GM21786 (cell line): ENCODE data around the gene CSN2.
"Not testable (repeated sequence)": the region's sequence is repeated elsewhere in the genome, so short reads cannot be mapped to it uniquely, and the experiment has no call there.

Experiments
- ATAC-seq: cut with Tn5 transposase; IDR thresholded peaks from one replicate; pipeline ENCODE4 v1.9.1; 2021; ENCODE audit not compliant: unreplicated experiment

Gene CSN2, protein sequence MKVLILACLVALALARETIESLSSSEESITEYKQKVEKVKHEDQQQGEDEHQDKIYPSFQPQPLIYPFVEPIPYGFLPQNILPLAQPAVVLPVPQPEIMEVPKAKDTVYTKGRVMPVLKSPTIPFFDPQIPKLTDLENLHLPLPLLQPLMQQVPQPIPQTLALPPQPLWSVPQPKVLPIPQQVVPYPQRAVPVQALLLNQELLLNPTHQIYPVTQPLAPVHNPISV

DNA sequence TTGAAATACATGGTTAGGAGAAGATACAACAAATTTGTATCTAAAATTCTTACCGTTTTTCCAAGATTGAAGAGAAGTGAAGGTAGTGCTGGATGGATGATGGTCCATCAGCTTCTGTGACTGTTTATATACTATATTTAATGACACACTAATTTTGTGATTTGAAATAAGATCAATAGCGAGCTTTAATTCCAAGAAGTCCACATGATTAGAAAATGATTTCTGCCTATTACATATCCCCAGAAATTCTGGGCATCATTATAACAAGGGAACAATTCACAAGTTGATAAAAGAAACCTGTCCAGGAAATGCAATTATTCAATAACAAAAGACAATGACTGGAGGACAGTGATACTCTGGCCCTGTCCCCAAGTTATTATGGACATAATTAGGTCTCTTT is at the start of gene CSN2:
Gene CSN2, minus strand, starts transcription at position 101 of the 400 bp plus-strand sequence. CDS start 4,733 bp downstream, outside the sequence.
- ATAC-seq: no peak

DNA sequence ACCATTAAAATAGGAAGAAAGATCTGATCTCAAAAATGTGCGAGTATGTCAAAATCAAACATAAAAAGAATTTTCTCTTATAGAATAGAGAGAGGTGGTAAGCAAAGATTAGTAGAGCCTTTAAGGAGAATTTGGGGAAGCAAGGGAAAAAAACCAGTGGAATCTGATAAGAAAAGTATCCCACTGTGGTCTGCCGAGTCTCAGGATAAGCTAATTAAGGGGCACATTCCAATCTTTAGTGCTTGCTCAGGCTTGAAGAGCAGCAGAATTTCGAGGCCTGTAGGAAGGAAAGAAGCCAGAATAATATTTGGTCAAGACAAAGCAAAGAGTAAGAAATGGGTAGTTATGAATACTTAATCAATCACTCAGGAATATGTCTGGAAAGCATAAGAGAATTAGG is 43.2 kb upstream of the CSN2 start:
- ATAC-seq: no peak

DNA sequence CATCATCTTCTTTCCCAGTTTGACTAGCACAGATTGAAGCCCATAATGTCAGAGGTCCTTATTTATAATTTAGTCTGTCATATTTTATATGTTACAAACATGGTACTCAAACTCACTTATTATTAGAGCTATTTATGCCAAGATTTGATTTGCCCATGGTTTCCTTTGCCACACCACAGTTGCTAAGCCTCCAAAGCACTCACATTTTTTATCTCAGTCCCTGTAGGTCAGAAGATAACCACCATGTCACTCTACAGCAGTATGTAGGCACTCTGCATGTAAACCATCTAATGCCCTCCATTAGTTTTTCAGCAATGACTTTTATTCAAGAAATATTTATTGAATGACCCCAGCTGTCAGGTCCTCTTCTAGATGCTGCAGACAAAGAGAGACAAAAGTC is 37.0 kb upstream of the CSN2 start:
- no peak for ATAC-seq

DNA sequence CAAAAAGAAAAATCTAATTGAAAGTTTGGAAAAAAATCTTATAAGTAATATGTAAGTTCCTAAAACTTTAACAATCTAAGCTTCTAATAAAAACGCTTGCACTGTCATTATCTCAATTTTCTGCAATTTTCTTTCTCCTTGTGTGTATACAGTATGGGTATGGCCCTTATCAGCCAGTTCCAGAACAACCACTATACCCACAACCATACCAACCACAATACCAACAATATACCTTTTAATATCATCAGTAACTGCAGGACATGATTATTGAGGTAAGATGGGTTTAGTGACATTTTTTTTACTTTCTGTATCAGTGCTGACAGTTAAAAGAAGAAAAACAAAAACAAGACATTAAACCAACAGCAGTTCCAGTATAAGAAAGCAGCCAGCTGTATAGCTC is 35.2 kb upstream of the CSN2 start:
- ATAC-seq: no peak

DNA sequence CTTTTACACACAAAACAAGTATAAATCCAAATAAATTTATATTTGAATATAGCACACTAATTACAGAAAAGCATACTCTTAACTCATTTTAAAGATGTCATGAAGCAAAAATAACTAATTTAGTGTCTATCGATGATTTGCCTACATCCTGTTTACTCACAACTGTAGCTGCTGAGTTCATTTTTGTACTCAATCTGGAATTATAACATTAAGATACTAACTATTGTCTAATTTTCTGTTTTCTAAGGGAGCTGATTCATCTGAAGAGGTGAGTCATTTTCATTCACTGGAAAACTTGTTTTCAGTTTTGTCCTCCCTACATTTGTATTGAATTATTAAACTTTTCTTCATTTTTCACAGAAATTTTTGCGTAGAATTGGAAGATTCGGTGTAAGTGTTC is 33.9 kb upstream of the CSN2 start:
- ATAC-seq: no peak

DNA sequence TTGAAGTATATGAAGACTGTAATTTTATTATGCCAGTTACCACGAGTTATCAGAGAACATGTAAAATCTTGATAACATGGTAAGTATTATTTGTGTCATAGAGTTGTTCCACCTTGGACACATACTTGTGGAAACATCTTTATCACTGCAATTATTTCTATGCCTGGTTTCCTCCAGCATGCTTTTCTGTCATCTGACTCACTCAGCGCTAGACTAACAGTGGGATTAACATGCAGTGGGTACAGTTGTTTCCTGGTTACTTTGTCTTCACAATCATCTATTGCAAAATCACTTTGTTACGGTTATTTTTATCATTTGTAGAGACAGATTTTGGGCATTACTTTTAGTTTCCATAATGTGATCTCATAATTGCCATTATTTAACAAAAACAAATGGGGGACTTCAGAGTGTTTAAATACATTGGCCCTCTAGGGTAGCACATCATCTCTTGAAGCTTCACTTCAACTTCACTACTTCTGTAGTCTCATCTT is 30.0 kb upstream of the CSN2 start, which contains the start of gene STATH:
Gene STATH, plus strand, starts transcription at position 441 of the 491 bp plus-strand sequence. CDS start 2,472 bp downstream, outside the sequence.
- no peak for ATAC-seq

DNA sequence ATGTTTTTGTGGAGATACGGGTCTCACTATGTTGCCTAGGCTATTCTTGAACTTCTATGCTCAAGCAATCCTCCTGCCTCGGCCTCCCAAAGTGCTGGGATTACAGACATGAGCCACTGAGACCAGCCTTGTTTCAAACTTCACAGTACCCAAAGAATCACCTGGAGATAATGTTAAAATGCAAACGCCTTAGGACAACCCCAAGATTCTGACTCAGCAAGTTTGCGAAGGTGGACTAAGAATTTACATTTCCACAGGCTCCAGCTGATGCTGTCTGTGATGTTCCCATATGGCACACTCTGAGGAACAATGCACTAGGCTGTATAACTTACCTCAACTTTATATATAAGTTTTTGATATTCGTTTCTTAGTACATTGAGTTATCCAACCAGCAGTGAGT is 29.3 kb upstream of the CSN2 start:
- no peak for ATAC-seq

DNA sequence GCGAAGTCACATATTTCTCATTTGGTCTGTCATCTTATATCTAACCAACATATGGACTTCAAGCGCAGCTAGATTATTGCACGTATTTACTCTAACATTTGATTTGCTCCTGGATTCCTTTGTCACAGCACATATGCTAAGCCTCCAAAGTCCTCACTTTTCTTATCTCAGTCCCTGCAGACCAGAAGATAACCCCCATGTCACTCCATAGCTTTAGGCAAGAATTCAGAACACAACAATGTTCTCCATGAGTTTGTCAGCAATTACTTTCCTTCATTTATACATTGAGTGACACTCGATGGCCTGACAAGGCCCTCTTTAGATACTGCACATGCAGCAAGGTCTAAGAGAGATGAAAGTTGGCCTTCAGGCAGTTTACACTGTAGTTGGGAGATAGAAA is 25.5 kb upstream of the CSN2 start:
- no peak for ATAC-seq

DNA sequence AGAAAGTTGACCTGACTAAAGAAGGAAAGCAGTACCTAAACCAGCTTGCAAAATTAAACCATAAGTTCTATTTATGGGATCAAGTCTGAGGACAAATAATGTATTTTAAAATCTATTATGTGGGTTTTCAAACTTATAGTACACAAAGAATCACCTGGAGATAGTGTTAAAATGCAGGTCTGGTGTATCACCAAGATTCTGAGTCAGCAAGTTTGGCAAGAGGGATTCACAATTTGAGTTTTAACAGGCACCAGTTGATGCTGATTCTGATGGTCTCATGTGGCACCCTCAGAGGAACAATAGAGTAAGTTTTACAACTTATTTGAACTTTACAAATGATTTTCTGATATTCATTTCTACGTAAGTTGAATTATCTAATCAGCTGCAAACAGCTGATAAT is 21.1 kb upstream of the CSN2 start:
- ATAC-seq: no peak

DNA sequence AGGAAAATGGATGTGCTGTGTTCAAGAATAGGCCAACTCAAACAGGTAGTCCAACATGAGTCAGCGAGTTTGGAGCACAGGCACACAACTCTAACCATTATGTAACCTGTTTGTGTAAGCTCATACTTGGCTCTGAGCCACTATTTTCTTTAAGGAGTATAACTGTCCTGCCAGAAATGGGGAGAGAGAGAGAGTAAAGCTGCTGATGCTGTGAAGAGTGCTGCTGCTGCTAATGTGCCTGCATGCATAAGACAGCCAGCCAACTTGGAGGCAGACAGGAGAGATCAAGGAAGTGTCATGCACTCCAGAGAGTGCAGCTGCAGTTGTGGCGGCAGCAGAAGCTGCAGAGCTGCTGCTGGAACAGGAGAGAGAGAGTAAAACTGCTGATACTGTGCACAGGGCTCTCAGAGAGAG is 18.5 kb upstream of the CSN2 start:
- peak; percentile 62 for ATAC-seq

DNA sequence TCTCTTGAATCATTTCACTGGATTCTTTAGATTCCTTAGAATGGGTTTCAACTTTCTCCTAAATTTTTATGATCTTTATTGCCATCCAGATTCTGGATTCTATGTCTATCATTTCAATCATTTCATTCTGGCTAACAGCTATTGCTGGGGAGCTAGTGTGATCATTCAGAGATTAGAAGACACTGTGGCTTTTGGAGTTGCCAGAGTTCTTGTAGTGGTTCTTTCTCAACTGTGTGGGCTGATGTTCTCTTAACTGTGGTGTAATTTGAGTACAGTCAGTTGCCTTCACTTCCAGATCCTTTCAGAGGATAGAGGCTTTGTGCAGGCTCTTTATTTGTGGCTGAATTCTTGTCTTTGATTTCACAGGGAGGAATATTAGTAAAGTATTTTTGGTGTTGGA is 12.1 kb upstream of the CSN2 start:
- ATAC-seq: no peak

DNA sequence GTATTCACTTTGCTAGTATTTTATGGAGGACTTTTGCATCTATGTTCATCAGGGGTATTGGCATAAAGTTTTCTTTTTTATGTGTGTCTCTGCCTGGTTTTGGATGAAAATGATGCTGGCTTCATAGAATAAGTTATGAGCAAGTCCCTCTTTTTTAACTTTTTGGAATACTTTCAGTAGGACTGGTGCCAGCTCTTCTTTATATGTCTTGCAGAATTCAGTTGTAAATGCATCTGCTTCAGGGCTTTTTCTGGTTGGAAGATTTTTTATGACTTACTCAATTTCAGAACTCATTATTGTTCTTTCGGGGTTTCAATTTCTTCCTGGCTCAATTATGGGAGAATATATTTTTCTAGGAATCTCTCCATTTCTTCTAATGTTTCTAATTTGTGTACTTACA is 9.1 kb upstream of the CSN2 start:
- ATAC-seq: no peak

DNA sequence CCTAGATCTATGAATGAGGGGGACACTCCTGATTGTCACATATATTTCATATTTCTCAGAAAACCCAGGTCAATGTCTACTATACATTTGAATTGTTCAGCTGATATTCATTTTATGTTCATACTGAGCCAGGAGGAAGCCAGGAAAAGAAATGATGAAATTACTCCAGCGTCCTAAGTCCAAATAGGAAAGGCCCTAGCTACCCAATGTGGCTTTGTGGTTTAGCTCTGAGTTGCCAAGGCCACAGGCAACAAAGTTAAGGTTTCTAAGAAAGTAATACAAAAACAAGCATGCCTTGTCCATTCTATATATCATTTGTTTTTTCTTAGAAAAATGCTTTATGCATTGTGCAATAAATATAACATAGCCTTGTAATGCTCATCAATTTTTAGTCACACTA is 4.5 kb upstream of the CSN2 start:
- ATAC-seq: no peak

DNA sequence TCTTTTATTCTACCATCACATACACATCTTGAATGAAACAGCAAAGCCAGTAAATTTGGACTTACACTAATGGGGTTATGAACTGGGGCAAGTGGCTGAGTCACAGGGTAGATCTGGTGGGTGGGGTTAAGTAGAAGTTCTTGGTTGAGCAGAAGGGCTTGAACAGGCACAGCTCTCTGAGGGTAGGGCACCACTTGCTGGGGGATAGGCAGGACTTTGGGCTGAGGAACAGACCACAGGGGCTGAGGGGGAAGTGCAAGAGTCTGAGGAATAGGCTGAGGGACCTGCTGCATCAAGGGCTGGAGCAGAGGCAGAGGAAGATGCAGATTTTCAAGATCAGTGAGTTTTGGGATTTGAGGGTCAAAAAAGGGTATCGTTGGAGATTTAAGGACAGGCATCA is 8.3 kb downstream of the CSN2 start:
- no peak for ATAC-seq

DNA sequence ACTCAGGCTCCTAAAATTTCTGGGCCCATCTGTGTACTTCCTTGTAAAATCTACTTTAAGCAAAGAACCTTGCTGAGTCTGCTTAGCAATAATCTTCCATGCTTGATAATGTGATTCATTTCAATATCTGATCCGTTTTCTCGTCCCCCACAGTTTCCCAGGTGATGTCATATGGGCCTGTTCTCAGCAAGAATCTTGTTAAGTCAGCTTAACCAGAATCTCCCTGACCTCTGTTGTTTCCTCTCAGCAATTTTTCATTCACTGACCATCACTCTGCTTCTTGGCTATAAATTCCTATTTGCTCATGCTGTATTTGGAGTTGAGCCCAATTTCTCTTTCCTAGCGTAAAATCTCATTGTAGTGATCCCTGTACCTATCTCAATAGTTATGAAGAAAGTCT is 13.9 kb downstream of the CSN2 start:
- ATAC-seq: no peak

DNA sequence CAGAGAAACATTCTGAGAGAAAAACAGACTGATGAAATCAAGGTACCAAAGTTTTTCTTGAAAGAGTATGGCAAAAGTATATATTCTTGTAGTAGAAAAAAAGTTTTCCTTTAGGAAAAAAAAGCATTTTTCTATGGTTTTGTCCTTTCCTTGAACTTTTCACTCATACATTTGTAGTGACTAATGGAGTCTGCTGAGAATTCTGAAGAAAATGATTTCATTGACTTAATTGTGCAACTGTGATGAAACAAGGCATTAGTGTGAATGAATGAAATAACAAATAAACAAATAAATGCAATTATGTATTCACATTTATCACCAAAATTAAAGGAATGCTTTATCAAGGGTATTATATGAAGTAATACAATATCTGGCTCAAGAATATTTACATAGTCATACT is 29.0 kb downstream of the CSN2 start:
- ATAC-seq: no peak

DNA sequence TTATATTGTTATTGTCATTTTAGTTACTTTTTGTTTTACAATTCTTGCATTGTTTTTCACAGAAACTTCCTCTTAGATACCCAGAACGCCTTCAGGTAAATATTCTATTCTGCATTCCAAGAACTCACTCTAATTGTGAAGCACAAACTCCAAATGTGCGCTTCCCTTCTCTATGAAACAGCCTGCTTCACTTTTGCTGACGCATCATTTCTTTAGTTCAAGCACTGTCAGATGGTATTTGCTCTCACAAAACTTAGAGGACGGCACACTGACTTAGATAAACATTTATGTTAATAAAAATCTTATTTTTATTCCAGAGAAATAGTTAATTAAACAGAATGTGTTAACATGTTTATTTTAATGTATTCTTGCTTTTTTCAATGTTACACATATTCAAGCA is 31.4 kb downstream of the CSN2 start:
- no peak for ATAC-seq

DNA sequence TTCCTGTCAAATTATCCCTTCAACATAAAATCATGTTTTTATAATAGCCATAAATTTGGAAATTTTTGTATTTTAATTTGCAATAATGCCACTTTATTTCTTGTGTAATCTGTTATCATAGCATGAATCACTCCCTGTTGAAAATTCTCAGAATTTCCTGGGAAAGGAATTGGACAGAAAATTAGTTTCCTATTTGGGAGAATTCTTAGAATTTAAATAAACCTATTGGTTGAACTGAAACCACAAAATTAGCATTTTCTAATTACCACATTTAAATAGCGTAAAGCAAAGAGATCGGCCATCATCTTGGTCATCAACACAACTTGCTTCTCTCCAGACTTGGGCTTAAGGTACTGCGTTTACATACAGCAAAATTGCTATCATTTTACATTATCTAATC is 34.8 kb downstream of the CSN2 start, which contains the start of gene CSN1S1:
Gene CSN1S1, plus strand, starts transcription at position 301 of the 400 bp plus-strand sequence. CDS start 1,488 bp downstream, outside the sequence.
- no peak for ATAC-seq

DNA sequence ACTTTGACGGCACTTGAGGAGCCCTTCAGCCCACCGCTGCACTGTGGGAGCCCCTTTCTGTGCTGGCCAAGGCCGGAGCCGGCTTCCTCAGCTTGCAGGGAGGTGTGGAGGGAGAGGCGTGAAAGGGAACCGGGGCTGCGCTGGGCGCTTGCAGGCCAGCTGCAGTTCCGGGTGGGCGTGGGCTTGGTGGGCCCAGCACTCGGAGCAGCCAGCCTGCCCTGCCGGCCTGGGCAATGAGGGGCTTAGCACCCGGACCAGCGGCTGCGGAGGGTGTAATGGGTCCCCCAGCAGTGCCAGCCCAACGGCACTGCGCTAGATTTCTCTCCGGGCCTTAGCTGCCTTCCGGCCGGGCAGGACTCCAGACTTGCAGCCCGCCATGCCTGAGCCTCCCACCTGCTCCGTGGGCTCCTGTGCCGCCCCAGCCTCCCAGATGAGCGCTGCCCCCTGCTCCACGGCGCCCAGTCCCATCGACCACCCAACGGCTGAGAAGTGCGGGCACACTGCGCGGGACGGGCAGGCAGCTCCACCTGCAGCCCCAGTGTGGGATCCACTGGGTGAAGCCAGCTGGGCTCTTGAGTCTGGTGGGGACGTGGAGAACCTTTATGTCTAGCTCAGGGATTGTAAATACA is 41.6 kb downstream of the CSN2 start:
- not testable (repeated sequence) for ATAC-seq

DNA sequence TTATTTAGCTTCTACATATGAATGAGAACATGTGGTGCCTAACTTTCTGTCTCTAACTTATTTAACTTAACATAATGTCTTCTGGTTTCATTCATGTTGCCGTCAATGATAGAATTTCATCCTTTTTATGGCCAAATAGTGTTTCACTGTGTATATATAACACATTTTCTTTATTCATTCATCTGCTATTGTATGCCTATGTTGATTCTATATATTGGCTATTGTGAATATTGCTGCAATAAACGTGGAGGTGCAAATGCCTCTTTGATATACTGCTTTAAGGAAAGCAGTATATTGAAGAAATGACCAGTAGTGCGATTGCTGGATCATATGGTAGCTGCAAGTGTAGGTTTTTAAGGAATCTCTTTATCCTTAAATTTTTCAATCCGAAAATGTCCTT is 44.7 kb downstream of the CSN2 start:
- no peak for ATAC-seq

DNA sequence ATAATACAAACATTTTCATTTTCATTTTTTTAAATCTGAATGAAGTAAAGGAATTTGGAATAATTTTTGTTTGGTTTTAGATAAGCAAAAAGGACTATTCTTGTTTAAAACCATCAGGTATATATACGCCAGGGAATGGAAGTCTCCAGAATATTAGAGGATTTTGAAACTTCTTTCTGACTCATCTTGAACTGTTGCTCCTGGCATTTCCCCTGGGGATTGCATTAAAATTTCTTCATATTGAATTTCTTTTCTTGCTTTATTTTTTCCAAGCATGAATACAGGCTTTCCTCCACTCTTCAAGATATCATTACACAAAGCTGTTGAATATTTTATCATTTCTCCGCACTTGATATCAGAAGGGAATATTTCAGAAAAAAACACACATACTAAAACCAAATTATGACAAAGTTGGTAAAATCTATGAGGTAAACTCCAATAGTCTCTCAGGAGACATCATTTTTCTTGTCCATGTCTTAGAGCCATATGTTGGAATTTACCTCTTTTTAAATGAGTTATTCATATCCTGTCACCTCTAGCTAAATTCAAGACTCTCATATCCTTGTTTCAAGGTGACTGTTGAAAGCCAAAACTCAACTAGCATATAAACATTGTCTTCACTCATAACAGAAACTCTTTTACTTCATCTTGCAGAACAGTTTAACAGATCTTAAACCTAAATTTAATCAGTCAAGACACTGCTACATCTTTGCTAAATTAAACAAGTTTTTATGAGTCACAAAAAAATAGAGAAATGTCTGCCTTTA is 55.3 kb downstream of the CSN2 start:
- peak; percentile 82 for ATAC-seq

DNA sequence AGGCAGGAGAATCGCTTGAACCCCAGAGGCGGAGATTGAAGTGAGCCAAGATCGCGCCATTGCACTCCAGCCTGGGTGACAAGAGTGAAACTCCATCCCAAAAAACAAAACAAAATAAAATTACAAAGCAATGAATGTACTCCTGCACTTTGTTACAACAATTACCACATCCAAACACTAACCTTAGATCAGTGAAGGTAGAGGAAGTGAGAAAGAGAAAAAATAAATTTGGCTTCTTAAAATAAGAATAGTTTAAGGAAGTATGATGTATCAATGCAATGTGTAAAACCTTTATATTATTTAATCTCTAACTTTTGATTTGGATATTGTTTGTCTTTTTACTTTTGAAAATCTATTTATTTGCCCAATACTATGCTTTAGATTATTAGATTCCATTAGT is 56.3 kb downstream of the CSN2 start:
- peak; percentile 46 for ATAC-seq
